Nephron (organoid): ENCODE results near the gene TMPRSS3.

ENCODE experiments used
- H3K27ac Mint-ChIP-seq, 3 experiments: 2 replicates each; pipeline ENCODE4 v1.8.0; 2020; ENCODE audit warnings: mixed read lengths in 3 of 3, mild to moderate bottlenecking in 2 of 3, moderate library complexity in 1 of 3
- H3K27me3 Mint-ChIP-seq: 2 replicates; pipeline ENCODE4 v1.8.0; 2021; ENCODE audit warnings: low read depth, mild to moderate bottlenecking, moderate library complexity, mixed read lengths
- H3K36me3 Mint-ChIP-seq: 2 replicates; pipeline ENCODE4 v1.8.0; 2020; ENCODE audit warnings: low read depth, mixed read lengths
- H3K4me1 Mint-ChIP-seq: 2 replicates; pipeline ENCODE4 v1.8.0; 2020; ENCODE audit warnings: mixed read lengths
- H3K4me3 Mint-ChIP-seq, 3 experiments: 2 replicates each; pipeline ENCODE4 v1.8.0; 2020; ENCODE audit warnings: mild to moderate bottlenecking in 3 of 3, mixed read lengths in 3 of 3, moderate library complexity in 2 of 3
- H3K9me3 Mint-ChIP-seq: 2 replicates; pipeline ENCODE4 v1.8.0; 2020; ENCODE audit warnings: mixed read lengths
- TF ChIP-seq, protein P1 (sequence below), 3 experiments: fragments of 200-600 bp; sonication (generic); IDR thresholded peaks; one replicate each; pipeline ENCODE4 v1.5.0; 2021; ENCODE audit warnings: antibody characterized with exemption in 3 of 3; ENCODE audit not compliant: unreplicated experiment in 3 of 3

Gene TMPRSS3

DNA sequence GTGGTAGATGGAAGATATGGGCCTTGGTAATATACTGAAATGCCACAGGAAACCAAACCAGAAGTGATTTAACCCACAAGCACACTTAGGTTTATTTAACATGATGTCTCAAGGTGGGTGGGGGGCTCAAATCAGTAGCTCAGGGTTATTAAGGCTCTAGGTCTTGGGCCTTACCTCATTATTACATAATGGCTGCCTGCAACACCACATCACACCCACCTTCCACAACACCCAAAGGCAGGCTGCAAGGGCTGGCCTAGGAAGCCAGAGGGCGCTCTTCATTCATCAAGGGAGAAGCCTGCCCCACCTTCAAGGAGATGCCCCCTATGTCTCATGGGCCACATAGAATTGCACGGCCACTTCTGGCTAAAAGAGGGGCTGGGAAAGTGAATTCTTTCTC is 35.5 kb downstream of the TMPRSS3 start:
- Mint-ChIP-seq H3K4me3 (no peak overlapping the region), H3K27me3 (peaks cover 36% of the 10 kb centered on the region), H3K9me3 (peaks cover 22% of the 10 kb centered on the region), H3K4me1 (no peaks in the 10 kb centered on the region), H3K27ac (no peak overlapping the region), H3K36me3 (no peaks in the 10 kb centered on the region)
- TF ChIP-seq, protein P1, sequence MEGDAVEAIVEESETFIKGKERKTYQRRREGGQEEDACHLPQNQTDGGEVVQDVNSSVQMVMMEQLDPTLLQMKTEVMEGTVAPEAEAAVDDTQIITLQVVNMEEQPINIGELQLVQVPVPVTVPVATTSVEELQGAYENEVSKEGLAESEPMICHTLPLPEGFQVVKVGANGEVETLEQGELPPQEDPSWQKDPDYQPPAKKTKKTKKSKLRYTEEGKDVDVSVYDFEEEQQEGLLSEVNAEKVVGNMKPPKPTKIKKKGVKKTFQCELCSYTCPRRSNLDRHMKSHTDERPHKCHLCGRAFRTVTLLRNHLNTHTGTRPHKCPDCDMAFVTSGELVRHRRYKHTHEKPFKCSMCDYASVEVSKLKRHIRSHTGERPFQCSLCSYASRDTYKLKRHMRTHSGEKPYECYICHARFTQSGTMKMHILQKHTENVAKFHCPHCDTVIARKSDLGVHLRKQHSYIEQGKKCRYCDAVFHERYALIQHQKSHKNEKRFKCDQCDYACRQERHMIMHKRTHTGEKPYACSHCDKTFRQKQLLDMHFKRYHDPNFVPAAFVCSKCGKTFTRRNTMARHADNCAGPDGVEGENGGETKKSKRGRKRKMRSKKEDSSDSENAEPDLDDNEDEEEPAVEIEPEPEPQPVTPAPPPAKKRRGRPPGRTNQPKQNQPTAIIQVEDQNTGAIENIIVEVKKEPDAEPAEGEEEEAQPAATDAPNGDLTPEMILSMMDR (IDR thresholded peaks at IDR 0.05; ENCODE audit: unreplicated experiment in 3 of 3): no peak

- TF ChIP-seq, protein P1 (IDR thresholded peaks at IDR 0.05; ENCODE audit: unreplicated experiment in 3 of 3): no peak
- Mint-ChIP-seq H3K9me3 (peaks cover 29% of the 10 kb centered on the region), H3K36me3 (no peaks in the 10 kb centered on the region), H3K4me3 (no peak overlapping the region), H3K4me1 (no peaks in the 10 kb centered on the region), H3K27me3 (peaks cover 29% of the 10 kb centered on the region), H3K27ac (no peak overlapping the region)
These were observed 36.9 kb downstream of the TMPRSS3 start for GRCh38 chr21:42358937-42359336.

- peaks cover 29% of the 10 kb centered on the region for H3K9me3 Mint-ChIP-seq
- H3K36me3 Mint-ChIP-seq: no peaks in the 10 kb centered on the region
- H3K4me3 Mint-ChIP-seq: no peak overlapping the region
- no peak overlapping the region for H3K27ac Mint-ChIP-seq
- H3K4me1 Mint-ChIP-seq: no peaks in the 10 kb centered on the region
- peaks cover 26% of the 10 kb centered on the region for H3K27me3 Mint-ChIP-seq
- TF ChIP-seq, protein P1 (IDR thresholded peaks at IDR 0.05; ENCODE audit: unreplicated experiment in 3 of 3): no peak
These were observed 37.6 kb downstream of the TMPRSS3 start for GRCh38 chr21:42358261-42358660.

GRCh38 chr21:42357307-42357706 is 38.5 kb downstream of the TMPRSS3 start:
- no peaks in the 10 kb centered on the region for H3K36me3 Mint-ChIP-seq
- no peak overlapping the region for H3K27ac Mint-ChIP-seq
- peaks cover 29% of the 10 kb centered on the region for H3K9me3 Mint-ChIP-seq
- TF ChIP-seq, protein P1 (IDR thresholded peaks at IDR 0.05; ENCODE audit: unreplicated experiment in 3 of 3): no peak
- H3K4me1 Mint-ChIP-seq: no peaks in the 10 kb centered on the region
- H3K27me3 Mint-ChIP-seq: peaks cover 24% of the 10 kb centered on the region
- no peak overlapping the region for H3K4me3 Mint-ChIP-seq

DNA sequence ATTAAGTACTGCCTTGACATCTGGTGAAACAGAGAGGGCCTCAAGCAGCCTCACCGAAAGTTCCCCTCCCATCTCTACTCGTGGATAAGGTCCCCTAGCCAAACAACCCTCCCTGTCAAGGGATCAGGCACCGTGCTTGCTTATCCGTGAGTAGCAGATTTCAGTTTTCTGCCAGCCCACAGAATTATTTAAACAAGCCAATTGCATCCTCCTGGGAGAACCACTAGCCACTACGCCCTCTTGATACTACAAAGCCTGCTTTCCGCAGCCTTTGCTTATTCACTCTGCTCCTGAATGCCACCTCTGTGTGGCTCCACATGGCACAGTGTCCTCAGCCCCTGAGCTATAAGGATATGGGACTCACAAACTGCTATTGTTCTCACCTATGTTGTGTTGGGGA is 39.2 kb downstream of the TMPRSS3 start:
- no peaks in the 10 kb centered on the region for H3K4me1 Mint-ChIP-seq
- H3K4me3 Mint-ChIP-seq: no peak overlapping the region
- TF ChIP-seq, protein P1 (IDR thresholded peaks at IDR 0.05; ENCODE audit: unreplicated experiment in 3 of 3): no peak
- H3K27ac Mint-ChIP-seq: no peak overlapping the region
- H3K36me3 Mint-ChIP-seq: no peaks in the 10 kb centered on the region
- peaks cover 29% of the 10 kb centered on the region for H3K9me3 Mint-ChIP-seq
- H3K27me3 Mint-ChIP-seq: peaks cover 17% of the 10 kb centered on the region

DNA sequence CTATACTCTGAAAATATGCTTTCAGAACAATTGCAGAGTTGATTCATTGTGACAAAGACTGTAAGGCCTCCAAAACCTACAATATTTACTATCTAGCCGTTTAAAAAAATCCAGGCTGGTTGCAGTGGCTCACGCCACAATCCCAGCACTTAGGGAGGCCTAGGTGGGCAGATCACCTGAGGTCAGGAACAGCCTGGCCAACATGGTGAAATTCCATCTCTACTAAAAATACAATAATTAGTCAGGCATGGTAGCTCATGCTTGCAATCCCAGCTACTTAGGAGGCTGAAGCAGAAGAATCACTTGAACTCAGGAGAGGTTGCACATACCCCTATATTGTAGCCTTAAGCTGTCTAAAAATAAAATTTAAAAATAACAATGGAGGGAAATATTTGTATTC is 39.8 kb downstream of the TMPRSS3 start:
- peaks cover 15% of the 10 kb centered on the region for H3K27me3 Mint-ChIP-seq
- H3K4me3 Mint-ChIP-seq: no peak overlapping the region
- no peaks in the 10 kb centered on the region for H3K4me1 Mint-ChIP-seq
- H3K27ac Mint-ChIP-seq: no peak overlapping the region
- TF ChIP-seq, protein P1 (IDR thresholded peaks at IDR 0.05; ENCODE audit: unreplicated experiment in 3 of 3): no peak
- no peaks in the 10 kb centered on the region for H3K36me3 Mint-ChIP-seq
- peaks cover 29% of the 10 kb centered on the region for H3K9me3 Mint-ChIP-seq
